Cerebellar nuclear complex (tissue), 1 donor: ENCODE measurements around the gene WASF1.

Experiments used
- DNase-seq, 2 experiments: peaks; one replicate each; lab custom pipeline; 2025; lab: John Stamatoyannopoulos, UW

WASF1 gene

DNA sequence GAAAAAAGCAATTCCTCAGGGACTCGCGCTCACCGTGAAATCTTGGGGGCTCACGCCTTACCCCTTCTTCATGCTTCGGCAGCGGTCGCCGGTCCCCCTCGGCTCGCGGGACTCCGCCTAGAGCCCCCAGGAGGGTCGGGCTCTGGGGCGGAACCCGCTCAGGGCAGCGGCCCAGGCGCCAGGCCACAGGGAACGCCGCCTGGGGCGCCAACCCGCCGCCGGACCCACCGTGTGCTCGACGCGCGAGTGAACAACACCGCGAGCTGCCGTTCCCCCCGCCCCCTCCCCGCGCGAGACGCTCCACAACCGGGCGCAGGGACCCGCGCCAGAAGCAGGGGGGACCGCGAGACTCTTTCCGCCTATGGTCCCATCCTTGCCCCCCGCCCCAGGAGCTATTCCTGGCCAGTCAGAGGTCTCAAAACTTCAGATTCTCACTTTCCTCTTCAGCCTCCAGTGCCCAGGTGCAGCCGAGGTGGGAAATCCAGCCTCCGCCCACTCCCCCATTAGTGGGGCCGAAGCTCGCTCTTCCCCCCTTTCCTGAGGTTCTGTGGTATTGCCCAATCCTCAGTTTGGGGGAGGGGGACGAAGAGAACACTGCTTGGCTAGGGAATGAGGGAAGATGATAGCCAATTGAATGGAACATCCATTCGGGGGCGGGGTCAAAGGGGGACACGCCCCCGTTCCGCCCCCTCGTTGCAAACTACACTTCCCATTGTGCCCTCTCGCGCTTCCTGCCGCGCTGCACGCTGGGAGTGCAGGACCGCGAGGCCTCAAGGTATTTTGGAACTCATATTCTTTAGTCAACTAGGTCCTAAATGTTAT lies at the start of gene WASF1:
WASF1 (minus strand) TSS at position 265 of the 822 bp plus-strand sequence. CDS start 52,069 bp downstream, outside the sequence.
- peak; percentile 89 to 98 for DNase-seq

DNA sequence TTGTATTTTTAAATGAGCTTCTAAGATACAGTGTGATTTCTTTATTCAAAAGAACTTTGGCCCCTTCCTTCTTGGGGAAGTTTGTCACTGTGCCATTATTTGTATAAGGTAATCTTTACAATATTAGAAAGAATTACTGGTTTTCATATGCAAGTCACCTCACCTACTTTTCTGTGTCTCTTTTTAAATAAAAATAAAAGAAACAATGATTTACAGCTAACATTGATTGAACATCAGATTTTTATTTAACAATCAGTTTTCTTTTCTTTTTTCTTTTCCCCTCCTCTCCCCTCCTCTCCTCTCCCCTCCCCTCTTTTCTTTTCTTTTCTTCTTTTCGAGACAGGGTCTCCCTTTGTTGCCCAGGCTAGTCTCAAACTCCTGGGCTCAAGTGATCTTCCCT lies 46.8 kb upstream of the WASF1 start:
- DNase-seq: no peak

DNA sequence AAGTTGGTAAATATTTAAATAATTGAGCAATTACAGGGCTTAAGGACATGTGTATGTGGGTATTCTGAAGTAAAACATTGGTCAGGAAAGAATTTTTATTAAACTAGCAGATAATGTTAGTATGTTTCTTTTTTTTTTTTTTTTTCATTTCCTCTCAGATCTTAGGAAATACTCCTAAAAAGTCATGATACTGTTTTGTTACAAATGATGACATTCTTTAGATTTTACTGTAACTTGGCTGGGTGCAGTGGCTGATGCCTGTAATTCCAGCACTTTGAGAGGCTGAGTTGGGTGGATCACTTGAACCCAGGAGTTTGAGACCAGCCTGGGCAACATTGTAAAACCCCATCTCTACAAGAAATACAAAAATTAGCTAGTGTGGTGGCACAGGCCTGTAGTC lies 42.3 kb upstream of the WASF1 start:
- DNase-seq: no peak

DNA sequence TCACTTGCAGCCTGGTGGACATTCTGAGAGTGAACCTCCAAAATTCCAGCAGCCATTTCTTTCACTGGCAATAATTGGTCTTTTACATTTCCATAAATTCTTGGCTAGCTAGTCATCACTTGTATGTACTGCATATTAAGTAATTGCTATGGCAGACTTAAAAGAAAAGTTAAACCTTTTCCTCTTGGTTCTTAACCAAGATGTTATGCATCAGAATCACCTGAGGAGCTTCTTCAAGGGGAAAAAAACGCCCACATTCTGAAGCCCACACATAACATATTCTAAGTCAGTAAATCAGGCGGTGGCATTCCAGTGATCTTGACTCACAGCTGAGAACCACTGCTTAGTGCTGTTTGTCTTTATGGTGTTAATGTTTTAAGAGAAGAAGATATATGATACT lies 37.8 kb upstream of the WASF1 start:
- no peak for DNase-seq

DNA sequence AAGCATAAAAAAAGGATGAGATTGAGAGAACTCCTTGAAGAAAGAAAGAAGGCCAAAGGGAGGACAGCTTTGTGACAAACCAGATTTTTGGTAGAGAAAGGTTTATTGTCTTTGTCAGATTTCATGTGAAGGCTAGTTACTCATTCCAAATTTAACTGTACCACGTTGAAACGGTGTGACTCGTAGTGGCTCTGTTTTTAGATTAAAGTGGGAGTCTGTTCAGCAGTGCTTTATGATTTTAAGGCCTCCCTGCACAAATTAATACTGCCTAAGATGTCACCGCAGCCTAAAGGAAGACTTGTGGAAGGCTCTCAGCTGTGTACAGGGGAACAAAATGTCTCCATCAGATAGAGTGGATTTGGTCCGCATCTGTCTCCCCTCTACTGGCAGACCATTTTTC lies 36.7 kb upstream of the WASF1 start:
- no peak for DNase-seq

DNA sequence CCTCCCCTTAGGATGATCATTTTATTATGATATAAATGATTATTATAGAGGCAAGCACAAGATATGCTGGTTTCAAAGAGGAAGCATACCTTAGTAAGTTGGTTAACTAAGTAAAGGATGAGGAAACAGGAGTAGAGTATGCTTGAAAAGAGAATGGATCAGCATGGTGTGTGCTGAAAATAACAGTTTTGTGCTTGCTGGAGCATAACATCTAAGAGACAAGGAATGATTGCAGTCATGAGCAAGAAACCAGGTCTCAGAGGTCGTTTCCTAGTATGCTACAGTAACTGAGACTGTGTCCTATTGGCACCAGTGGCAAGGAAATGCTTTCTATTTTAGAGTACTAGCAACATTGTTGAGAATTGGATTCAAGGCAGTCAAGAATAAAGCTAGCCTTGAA lies 34.9 kb upstream of the WASF1 start:
- DNase-seq: no peak

DNA sequence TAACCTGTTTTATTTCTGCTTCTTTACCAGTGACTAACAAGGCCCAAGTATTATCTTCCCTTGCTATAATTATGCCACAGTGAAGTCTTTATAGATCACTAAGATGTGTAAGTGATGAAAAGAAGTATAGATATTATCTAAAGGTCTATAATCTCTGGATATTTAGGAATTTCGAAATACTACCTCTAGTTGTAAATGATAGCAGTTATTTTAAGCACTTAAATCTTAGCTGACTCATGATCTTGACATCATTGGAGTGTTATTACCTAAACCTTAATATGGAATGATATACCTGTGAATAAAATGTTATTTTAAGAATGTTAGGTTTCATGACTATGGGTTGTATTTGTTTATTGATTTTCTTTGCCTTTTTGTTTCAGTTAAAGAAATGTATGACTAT lies 32.3 kb upstream of the WASF1 start:
- DNase-seq: no peak

DNA sequence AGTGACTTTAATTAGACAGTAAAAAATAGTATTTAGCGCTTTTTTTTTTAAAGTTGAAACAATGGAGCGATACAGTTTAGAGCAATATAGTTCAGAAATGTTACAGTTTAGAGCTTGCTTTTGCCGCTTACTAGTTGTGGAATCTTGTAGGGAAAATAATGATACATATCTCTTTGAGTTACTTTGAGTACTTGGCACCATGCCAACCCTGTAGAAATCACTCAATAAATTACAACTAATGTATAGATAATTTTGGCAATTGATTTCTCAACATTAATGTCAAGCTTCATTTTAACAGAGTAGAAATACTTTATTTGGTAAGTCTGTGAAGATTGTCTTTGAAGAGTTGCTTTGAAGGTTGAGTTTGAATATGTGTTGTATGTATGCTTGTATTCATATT lies 28.2 kb upstream of the WASF1 start:
- DNase-seq: no peak

DNA sequence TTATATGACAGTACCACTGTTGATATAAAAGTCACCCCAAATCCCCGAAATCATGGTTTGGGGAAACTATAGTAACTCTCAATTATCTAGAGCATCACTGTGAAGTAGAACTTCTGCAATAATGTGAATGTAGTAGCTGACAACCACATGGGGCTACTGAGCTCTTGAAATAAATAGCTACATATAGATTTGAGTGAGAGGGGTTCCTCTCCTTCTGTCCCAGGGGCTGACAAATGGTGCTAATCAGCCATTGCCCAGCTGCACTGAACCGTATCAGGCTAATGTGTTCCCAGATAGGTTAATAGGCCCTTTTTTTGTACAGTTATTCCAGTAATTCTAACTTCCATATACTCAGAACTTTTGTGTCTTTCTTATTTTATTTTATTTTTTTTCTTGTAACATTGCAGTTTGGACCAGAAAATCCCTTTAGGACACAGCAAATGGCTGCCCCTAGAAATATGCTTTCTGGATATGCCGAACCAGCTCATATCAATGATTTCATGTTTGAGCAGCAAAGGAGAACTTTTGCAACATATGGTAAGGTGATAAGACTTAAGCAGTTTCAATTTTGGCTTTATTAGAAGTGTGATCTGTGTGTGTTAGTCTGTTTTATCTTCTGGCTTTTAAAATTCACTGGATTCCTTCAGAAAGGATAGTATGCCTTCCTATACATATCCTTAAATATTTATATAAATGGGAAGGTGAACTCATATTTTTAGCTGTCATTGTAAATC lies 21.8 kb upstream of the WASF1 start:
- DNase-seq: no peak

DNA sequence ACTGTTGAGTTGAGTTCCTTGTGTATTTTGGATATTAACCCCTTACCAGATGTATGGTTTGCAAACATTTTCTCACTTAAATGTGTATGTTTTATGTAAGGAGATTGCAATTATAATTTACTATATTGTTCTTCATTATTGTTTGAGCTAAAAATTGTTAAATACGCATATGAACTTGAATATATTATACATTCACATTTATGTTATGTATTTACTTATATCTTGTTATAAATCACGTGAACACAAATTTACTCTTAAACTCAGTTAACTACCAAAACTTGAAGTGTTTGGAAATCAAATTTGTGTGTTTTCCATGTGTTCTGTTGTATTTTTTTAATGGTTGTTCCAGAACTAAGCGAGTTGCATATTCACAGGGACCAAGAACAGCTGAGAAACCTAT lies 19.1 kb upstream of the WASF1 start:
- DNase-seq: no peak

DNA sequence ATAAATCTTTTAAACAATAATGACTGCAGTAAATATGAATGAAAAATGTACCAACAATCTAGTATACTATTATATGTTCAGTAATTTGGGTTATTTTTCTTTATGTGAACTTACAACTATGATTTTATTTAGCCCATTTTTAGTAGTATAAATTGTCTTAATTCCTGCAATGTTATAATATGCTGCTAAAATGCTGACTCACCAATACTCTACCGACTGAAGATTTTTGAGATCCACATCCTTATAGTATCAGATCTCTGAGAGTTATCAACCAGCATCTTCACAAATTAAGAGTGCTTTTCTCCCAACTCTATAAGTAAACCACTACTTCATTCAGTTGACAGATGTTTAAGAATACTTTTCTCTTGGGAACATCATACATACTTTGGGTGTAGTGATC lies 17.4 kb upstream of the WASF1 start:
- DNase-seq: no peak

DNA sequence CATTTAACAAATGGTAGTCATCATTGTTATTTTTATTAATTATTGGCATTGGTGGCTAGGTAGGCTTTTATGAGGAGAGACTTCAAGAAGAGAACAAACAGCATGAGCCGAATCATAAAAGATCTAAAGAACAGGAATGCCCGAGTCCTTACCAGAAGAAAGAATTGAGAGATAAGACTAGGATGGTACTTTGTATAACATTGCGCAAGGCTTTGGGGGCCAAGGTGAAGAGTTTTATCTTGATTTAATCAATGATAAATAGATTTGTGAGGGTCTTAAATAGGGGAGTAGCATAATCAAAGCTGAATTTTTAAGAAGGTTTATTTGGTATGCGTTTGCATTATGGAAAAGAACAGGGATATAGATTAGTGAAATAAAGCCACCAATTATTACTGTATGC lies 16.2 kb upstream of the WASF1 start:
- no peak for DNase-seq

DNA sequence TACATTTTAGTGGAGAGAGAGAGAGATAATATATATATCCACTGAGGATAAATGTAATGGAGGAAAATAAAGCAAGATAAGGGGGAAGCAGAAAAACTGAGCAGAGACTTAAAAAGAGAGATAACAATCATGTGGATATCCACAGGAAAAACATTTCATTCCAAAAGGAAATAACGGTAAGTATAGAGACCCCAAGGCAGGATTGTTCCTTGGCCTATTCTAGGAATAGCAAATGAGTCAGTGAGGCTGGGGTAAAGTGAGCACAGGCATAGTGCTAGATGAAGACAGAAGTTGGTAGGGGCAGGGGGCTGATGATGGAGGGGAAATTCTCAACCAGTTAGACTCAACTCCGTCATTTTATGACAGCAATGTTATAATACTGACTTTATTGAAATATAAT lies 12.0 kb upstream of the WASF1 start:
- DNase-seq: no peak

DNA sequence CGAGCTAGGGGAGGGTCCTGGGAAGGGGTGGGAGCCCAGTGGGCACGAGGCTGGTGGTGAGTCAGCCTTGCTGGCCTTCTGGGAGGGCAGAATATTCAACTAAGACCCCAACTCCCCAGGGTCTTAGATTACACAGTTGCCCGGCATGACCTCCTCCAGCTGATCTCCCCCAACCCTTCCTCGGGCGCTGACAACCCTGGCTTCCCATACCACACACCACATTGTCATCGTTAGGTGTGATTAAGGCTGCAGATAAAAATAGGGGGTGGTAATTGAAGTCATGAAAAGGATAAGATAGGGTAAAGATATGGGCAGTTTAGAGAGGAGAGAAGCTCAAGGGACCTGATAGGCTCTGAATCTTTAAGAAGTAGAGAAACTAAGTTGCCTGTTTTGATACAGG lies 11.3 kb upstream of the WASF1 start:
- no peak for DNase-seq

DNA sequence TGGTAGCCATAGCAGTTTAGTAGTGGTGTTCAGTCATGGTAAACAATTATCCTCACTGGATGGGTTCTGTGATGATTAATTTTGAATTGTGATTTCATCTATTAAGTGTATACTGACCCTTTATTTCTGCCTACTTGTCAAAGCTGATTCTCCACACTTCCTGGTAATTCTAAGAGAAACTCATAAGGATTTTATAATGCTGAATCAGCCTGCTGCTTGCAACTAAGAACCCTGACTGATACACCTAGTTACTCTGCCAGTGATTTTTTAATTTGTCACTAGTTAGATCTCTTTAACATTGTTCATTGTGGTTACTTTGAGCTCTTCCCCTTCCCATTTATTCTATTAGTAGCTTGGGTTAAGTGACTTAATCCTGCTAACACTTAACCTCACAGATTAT lies 9.3 kb upstream of the WASF1 start:
- no peak for DNase-seq

DNA sequence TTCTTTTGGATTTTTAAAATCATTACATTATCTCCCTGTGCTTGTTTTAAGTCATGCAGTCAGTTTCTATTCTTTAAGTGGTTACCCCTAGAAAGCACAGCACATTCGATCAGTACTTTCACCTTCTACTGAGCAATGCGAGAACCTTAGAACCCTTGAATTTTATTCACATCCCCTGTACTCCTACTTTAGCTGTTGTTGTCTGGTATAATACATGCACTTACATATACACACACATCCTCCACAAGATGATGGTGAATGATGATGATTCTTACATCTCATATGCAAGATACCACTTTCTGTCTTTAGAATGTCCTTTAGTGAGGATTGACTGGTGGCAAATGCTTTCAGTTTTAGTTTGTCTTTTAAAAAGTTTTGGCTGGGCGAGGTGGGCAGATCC lies 6.4 kb upstream of the WASF1 start:
- no peak for DNase-seq

DNA sequence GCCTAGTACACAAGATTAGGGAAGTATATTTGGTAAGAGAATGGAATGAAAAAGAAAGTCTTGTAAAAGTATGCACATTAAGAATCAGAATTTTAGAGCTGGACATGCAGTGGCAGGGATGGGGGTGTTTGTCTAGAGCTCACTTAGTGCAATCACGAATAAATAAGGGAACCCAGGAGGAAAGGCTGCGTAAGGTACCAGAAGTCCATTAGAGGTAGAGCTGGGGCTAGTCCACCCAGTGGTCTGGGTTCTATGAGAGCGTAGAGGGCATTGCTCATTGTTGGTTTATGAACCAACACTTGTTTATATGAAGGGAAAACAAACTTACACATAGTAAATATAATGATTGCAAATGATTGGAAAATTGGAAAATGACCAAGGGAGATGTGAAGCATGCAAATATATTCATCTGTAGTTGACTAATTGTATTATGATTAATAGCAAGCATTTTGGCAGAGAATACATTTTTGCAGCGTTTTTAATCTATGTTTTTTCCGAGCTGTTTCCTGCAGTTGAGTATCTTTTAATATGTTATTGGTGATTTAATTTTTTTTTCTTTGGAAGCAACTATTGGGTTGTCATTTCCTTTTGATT lies 3.9 kb upstream of the WASF1 start:
- no peak for DNase-seq

DNA sequence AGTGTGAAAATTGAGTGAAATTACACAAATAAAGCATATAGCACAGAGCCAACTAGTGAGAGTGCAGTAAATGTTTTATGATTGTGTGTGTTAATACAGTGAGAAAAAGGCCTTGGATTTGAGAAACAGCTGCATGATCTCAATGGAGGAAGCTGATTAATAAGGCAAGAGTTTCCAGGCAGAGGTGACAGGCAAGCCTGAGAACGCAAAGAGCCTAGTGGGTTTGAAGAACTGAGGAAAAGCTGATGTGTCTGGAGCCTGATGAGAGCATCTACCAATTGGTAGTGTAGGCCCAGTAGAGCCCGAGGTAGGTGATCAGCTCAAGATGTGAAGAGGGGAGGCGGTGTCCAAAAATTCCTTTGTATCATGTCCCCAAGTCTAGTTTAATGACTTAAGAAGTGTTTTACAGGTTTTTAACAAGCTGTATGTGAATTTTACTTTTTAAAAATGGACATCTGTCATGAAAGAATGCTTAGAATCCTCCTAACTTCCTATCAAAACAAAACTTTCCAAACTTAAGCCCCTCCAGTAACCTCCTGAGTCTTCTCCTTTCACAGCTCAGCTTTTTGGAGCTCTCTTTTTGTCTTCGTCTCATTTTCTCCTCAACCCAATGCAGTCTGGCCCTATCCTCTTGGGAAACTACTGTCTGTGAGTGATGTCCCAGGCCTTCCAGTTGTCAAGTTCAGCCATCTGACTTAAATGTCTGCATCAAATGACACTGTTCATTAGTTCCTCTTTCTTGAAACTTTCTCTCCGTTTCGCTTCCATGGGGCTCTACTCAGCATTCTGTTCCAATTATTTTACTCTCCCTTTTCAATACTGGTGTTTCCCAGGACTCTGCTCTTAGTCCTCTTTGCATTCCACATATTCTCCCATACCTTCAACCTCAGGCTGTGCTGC lies 1.9 kb upstream of the WASF1 start:
- no peak for DNase-seq

DNA sequence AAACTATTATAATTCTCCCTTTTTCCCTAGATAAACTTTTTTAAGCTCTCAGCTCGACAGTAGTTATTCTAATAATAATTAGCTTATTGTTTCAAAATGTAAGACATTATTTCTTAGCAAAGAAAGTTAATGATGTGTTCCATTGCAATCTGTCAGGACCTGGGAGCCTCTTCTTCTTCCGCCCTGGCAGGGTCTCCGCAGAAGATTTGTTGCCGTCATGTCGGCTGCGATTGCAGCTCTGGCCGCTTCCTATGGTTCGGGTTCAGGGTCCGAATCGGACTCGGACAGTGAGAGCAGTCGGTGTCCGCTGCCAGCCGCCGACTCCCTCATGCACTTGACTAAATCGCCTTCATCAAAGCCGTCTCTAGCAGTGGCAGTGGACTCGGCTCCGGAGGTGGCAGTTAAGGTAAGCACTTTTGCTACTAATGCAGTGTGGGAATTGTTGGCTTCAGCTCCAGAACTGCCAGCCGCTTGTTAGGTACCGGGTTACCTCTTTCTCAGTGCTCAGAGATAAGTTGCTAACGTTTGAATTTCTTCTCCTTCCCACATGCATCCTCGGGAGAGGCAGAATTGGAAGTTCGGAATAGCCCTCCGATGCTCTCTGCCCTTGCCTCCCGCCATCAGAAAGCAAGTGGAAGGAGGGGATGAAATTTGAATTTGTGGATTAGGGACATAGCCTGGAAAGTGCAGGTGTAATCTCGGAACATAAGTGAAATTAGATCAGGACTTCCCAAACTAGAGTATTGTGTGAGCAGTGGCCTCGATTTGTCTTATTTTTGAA lies 948 bp upstream of the WASF1 start, which contains the start of gene CDC40:
CDC40 (plus strand) TSS at position 200 of the 781 bp plus-strand sequence; CDS start at position 218, 18 bp downstream.
- DNase-seq: peak in 1 of 2 experiments; percentile 88

DNA sequence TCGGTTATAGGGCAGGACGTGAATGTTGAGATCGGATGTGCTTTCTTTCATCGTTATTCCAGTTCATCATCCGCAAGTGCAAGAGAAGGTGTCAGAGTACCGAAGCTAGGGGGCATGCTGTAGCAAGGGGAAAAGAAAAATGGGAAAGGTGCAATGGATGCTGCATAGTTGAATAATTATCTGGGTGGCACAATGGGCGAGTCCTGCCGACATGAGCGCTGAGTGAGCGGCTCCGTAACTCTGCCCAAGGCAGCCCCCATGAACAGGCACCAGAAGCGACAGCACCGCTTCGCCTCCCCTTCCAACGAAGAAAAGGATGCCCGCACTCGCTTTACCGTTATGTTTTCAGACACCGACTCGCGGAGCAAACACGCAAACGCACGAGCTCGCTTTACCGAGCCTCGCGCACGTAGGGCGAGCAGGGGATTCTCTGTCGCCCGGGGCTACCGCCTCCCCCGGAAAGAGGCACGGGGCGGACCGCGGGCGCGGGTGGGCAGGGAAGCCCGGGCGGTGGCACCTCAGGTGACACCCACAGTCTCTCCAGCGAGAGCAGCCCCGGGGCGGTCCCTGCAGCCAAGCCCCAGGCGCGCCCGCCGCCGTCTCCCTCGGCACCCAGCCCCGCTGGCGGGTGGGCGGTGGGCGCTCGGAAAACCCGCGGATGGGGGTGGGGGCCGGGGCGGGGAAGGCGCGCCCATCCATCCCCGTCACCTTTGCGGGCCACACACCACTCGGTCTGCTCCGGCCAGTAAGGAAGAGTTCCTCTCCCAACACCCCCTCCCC lies 654 bp downstream of the WASF1 start:
- peak in 1 of 2 experiments; percentile 81 for DNase-seq
